Neutrophil (primary cell): ENCODE results near the gene SEMA4C.
A peak's percentile ranks its signal among the peaks of the same experiment; 100 is the strongest.

Experiments used
- H3K27ac ChIP-seq: fragments of 200-600 bp; sonication (generic); 2 replicates; pipeline ENCODE4 v1.5.1; 2016; ENCODE audit warnings: mild to moderate bottlenecking, moderate library complexity
- H3K27me3 ChIP-seq: fragments of 200-600 bp; sonication (generic); 2 replicates; pipeline ENCODE4 v1.6.0; 2016; ENCODE audit warnings: mild to moderate bottlenecking
- H3K36me3 ChIP-seq: fragments of 200-600 bp; sonication (generic); 2 replicates; pipeline ENCODE4 v1.5.1; 2017
- H3K4me1 ChIP-seq, 2 experiments: fragments of 200-600 bp in 1 of 2; sonication (generic) in 1 of 2; 1 replicate in 1 of 2; 2 replicates in 1 of 2; pipeline versions ENCODE4 v1.5.1 to v1.6.1; 2013 to 2016; ENCODE audit warnings: low read depth in 1 of 2, low read length in 1 of 2, mild to moderate bottlenecking in 1 of 2, moderate library complexity in 1 of 2; ENCODE audit not compliant: control insufficient read depth in 1 of 2, insufficient read depth in 1 of 2
- H3K4me3 ChIP-seq, 2 experiments: fragments of 200-600 bp in 1 of 2; sonication (generic) in 1 of 2; 1 replicate in 1 of 2; 2 replicates in 1 of 2; pipeline ENCODE4 v1.5.1; 2013 to 2016; ENCODE audit warnings: low read depth in 1 of 2, low read length in 1 of 2, mild to moderate bottlenecking in 1 of 2, moderate library complexity in 1 of 2
- H3K9me3 ChIP-seq: fragments of 200-600 bp; sonication (generic); 2 replicates; pipeline ENCODE4 v1.5.1; 2016
- TF ChIP-seq, protein P1 (sequence below): fragments of 200-600 bp; sonication (generic); IDR thresholded peaks from 2 replicates; pipeline ENCODE4 v1.5.1; 2016; ENCODE audit warnings: antibody characterized with exemption

SEMA4C gene

DNA sequence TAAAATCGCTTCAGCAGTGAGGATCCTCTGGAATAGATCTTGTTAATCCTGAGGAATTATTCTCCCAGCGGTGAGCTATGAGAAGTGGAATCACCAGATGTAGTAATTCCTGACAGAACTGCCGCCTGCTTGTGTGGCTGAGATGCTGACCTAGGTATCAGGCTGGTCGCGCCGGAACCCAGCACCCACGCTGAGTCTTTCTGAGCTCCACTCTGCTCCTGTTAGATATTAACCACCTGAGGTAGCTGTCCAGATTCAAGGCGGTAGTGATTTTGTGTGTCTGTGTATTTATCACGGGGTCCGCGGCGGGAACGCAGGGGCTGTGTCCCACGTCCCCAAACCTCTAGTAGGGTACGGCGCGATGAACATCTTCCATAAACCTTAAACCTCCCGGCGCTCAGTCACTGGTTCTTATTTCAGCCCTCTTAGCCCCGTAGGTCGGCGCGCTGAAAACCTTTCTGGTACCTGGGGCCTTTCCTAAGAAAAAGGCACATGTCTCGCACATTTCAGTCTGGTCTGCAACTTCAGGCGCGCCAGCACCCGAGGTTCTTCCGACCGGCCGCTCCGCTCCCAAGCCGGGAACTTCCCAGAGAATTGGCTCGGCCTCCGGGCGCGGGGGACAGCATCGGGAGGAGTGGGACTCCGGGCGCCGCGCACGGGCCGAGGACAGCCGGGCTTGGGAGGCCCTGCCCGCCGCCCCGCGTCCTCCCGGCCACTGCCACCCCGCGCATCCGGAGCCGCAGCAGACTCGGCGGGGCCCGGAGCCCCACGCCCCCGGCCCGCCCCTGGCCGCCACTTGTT, 54.4 kb downstream of the SEMA4C start:
- H3K27ac ChIP-seq: peak overlapping the region; percentile 98

DNA sequence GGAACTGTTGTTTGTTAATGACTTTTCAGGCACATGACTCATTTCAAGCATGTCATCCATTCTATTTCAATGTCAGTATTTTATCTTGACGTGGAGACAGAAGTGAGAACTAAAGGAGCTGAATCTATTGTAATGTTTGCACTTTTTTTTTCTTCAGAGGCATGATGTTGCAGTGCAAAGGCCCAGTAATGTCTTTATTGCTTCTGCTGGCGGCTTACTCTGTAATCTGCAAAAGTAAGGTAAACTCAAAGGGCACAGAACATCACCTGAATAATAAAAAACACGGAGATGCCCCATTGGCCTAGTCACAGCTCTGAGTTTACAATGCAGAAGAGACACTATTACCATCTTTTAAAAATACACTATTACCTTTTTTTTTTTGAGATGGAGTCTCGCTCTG, 56.2 kb downstream of the SEMA4C start:
- no peaks in the 10 kb centered on the region for H3K9me3 ChIP-seq
- no peak overlapping the region for H3K4me3 ChIP-seq
- TF ChIP-seq, protein P1, sequence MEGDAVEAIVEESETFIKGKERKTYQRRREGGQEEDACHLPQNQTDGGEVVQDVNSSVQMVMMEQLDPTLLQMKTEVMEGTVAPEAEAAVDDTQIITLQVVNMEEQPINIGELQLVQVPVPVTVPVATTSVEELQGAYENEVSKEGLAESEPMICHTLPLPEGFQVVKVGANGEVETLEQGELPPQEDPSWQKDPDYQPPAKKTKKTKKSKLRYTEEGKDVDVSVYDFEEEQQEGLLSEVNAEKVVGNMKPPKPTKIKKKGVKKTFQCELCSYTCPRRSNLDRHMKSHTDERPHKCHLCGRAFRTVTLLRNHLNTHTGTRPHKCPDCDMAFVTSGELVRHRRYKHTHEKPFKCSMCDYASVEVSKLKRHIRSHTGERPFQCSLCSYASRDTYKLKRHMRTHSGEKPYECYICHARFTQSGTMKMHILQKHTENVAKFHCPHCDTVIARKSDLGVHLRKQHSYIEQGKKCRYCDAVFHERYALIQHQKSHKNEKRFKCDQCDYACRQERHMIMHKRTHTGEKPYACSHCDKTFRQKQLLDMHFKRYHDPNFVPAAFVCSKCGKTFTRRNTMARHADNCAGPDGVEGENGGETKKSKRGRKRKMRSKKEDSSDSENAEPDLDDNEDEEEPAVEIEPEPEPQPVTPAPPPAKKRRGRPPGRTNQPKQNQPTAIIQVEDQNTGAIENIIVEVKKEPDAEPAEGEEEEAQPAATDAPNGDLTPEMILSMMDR: no peak
- H3K4me1 ChIP-seq: peaks cover 21 to 22% of the 10 kb centered on the region in 2 experiments
- no peak overlapping the region for H3K27ac ChIP-seq
- H3K27me3 ChIP-seq: peaks cover 14% of the 10 kb centered on the region
- H3K36me3 ChIP-seq: peaks cover 2% of the 10 kb centered on the region

More for the DNA sequence above, 54.4 kb downstream of the SEMA4C start:
- H3K4me3 ChIP-seq: peak overlapping the region; percentile 84 to 85
- H3K27me3 ChIP-seq: peaks cover 14% of the 10 kb centered on the region
- TF ChIP-seq, protein P1: no peak
- H3K9me3 ChIP-seq: no peaks in the 10 kb centered on the region
- peaks cover 9% of the 10 kb centered on the region for H3K36me3 ChIP-seq
- H3K4me1 ChIP-seq: peaks cover 22 to 25% of the 10 kb centered on the region in 2 experiments

DNA sequence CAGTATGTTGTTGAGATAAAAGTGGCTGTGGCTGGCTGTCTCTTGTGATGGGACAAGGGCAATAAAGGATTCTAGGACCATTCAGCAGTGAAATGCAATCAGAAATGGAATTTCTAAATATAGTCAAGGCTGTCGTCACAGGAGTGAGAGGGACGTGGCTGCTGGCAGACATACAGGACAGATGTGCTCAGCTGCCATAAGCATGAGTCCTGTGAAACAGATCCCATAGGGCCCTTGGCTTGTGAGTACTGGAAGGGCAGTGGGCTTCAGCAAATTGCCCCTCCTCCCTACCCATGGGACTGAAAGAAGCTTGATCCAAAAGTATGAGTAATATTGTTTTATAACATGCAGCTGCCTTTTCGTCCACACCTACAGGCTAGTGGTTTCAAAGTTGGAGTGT, 58.0 kb downstream of the SEMA4C start:
- Histone ChIP-seq H3K36me3 (no peaks in the 10 kb centered on the region), H3K4me1 (peaks cover 7 to 9% of the 10 kb centered on the region in 2 experiments), H3K27ac (no peak overlapping the region), H3K9me3 (no peaks in the 10 kb centered on the region), H3K27me3 (peaks cover 5% of the 10 kb centered on the region), H3K4me3 (no peak overlapping the region)
- TF ChIP-seq, protein P1: no peak

DNA sequence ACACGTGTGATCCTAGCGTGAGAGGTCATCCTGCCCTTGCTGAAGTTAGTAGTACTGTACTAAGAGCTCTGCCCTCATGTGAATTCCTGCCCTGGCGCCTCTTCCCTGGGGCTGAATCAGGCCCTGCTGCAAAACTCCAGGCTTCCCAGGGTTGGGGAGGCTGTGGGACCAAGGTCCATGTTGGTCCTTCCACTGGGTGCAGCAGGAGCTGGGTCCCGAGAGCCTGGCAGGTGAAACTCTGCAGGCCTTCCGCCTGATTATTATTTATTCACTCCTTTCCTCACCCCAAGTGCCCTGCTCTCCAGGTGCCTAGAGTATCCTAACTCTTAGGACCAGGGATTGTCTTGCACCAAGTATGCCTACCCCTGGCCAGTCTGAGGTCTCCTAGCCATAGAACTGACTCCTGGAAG, 59.1 kb downstream of the SEMA4C start:
- TF ChIP-seq, protein P1: no peak
- Histone ChIP-seq H3K4me3 (no peak overlapping the region), H3K36me3 (no peaks in the 10 kb centered on the region), H3K9me3 (no peaks in the 10 kb centered on the region), H3K27ac (no peak overlapping the region), H3K27me3 (peaks cover 5% of the 10 kb centered on the region), H3K4me1 (peaks cover 7 to 8% of the 10 kb centered on the region in 2 experiments)

DNA sequence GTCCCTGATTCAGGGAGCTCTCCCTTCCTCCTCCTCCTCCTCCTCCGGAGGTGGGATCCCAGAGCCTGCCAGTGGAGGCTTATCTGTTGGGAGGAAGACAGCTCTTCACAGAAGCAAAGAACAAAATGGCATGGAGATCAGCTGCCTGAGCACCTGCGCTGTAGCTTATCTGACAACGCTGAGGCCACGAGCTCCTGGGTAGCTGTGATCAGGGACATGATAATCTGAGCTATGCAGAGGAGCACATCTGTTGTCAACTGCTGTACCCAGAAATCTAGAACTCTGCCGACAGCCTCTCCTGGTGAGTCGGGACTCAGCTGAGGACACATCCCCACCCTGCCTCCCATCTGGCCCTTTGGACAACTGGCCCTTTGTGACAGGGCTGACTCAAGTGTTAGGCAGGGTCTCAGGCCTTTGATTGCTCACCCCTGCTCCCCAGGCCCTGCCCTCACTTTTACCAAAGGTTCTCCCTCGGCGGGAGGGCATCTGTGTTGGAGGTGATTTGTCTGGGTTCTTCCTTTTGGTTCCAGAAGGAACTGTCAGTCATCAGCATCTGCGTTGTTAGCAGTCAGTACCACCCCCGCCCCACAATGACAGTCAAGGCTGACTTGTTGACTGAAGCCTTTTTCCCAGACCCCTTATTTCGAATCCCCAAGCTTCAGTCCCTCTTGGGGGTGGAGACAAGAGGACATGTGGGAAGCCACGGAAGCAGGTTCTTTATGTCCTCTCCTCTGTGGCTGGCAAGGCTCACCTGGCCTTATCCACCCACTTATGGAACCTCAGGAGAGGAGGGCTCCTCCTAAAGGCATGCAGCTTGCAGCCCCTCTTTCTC, 59.7 kb downstream of the SEMA4C start:
- Histone ChIP-seq H3K27ac (no peak overlapping the region), H3K9me3 (no peaks in the 10 kb centered on the region), H3K4me3 (no peak overlapping the region), H3K4me1 (peaks cover 3% of the 10 kb centered on the region in 2 experiments), H3K36me3 (no peaks in the 10 kb centered on the region), H3K27me3 (peaks cover 3% of the 10 kb centered on the region)
- TF ChIP-seq, protein P1: no peak
